ENCODE data around the gene PARD6B.

DNA sequence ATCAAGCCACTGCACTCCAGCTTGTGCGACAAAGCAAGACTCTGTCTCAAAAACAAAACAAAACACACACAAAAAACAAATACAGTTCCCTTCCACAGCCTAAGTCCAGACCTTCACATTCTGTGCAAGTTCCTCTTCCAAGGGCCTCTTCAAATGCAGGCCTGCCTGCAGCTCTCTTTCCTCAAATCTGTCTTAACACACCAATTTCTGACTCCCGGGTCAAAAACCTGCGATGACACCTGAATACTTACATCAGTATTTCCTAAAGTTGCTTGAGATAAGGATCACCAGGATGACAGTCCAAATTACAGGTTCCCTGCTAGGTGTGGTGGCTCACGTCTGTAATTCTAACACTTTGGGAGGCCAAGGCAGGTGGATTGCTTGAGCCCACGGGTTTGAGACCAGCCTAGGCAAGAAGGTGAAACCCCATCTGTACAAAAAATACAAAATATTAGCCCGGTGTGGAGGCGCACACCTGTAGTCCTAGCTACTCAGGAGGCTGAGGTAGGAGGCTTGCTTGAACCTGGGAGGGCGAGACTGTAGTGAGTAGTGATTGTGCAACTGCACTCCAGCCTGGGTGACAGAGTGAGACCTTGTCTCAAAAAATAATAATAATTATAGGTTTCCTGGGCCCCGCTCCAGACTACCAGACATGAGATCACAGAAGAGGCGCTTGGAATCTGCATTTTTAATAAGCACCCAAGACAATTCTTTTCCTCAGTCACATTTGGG, 8.8 kb upstream of the PARD6B start:
- TF ChIP-seq EZH2phosphoT487 (IDR thresholded peaks at IDR 0.05; ENCODE audit: borderline replicate concordance, low read depth, low read length), result no peak
- TF ChIP-seq, protein P1, sequence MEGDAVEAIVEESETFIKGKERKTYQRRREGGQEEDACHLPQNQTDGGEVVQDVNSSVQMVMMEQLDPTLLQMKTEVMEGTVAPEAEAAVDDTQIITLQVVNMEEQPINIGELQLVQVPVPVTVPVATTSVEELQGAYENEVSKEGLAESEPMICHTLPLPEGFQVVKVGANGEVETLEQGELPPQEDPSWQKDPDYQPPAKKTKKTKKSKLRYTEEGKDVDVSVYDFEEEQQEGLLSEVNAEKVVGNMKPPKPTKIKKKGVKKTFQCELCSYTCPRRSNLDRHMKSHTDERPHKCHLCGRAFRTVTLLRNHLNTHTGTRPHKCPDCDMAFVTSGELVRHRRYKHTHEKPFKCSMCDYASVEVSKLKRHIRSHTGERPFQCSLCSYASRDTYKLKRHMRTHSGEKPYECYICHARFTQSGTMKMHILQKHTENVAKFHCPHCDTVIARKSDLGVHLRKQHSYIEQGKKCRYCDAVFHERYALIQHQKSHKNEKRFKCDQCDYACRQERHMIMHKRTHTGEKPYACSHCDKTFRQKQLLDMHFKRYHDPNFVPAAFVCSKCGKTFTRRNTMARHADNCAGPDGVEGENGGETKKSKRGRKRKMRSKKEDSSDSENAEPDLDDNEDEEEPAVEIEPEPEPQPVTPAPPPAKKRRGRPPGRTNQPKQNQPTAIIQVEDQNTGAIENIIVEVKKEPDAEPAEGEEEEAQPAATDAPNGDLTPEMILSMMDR (conservative IDR thresholded peaks at IDR 0.05; ENCODE audit: low read length), result no peak
